ENCODE measurements around the gene CACTIN. TPM values are rescaled to one million over a fixed set of nuclear protein-coding genes. Genes with fewer than 3 reads are reported as not detected.

CACTIN gene
- total RNA-seq, 1 experiment from 2014 or later, result 18.6 TPM

DNA sequence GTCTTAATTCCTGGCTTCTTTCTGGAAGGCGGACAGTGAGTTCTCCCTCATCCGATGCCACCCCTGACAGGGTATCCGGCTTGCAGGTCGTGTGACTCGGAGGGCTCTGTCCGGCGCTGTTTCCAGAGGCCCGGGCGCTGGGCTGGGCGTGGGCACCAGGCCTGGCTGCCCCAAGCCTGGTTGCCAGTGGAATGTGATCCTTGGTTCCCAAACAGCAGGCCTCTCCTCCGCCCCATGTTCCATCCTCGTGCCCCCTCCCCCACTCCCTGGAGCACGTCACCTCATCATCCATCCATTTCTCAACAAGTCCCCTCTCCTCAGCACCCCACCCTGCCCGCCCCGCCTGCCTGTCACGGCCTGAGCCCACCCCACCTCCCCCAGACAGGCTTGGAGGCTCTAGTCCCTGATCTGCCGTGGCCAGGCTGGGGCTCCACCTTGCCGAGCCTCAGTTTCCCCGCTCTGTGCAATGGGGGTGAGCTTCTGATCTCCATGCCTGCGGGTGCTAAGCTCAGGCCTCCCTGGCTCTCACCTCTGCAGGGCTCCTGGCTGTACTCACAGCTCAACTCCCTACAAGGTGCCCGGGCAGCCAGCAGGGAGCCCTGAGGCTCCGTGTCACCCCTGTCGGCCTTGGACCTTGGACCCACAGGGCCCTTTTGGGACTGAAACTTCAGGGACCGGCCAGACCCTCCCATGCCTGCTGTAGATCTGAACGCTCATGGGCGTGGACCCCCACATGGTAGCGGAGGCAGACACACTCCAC, 22.2 kb downstream of the CACTIN start:
- H3K27me3 ChIP-seq (ENCODE audit: insufficient read depth, low read depth), result no peaks in the 10 kb centered on the region
- H3K4me3 ChIP-seq, result no peak overlapping the region
- H3K36me3 ChIP-seq (ENCODE audit: low read depth), result no peaks in the 10 kb centered on the region
- no peak overlapping the region for H3K27ac ChIP-seq
- no peak for TF ChIP-seq EZH2 (IDR thresholded peaks at IDR 0.05; ENCODE audit: low read depth)
- TF ChIP-seq, protein P1, sequence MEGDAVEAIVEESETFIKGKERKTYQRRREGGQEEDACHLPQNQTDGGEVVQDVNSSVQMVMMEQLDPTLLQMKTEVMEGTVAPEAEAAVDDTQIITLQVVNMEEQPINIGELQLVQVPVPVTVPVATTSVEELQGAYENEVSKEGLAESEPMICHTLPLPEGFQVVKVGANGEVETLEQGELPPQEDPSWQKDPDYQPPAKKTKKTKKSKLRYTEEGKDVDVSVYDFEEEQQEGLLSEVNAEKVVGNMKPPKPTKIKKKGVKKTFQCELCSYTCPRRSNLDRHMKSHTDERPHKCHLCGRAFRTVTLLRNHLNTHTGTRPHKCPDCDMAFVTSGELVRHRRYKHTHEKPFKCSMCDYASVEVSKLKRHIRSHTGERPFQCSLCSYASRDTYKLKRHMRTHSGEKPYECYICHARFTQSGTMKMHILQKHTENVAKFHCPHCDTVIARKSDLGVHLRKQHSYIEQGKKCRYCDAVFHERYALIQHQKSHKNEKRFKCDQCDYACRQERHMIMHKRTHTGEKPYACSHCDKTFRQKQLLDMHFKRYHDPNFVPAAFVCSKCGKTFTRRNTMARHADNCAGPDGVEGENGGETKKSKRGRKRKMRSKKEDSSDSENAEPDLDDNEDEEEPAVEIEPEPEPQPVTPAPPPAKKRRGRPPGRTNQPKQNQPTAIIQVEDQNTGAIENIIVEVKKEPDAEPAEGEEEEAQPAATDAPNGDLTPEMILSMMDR (conservative IDR thresholded peaks at IDR 0.05), result no peak
- no peaks in the 10 kb centered on the region for H4K20me1 ChIP-seq (ENCODE audit: insufficient read depth)
- H3K4me2 ChIP-seq, result no peak overlapping the region
- BruUV-seq (replicated peaks), result no TSS peak
- POLR2A ChIA-PET (ENCODE audit: unreplicated experiment), result no interaction called here
- no peak overlapping the region for H2AFZ ChIP-seq
- H3F3A ChIP-seq (ENCODE audit: insufficient read depth, low read depth), result 0 out of 2 replicates have a peak, but pooled peaks cover 7% of the 10 kb centered on the region
- no peak for DNase-seq
- CTCF ChIA-PET, result no interaction called here
- no peaks in the 10 kb centered on the region for H3K9me3 ChIP-seq (ENCODE audit: insufficient read depth, low read depth)
- H3K4me1 ChIP-seq (replicated peaks; ENCODE audit: insufficient read depth), result 0 out of 2 replicates have a peak, but pooled peaks cover 3% of the 10 kb centered on the region
- no peaks in the 10 kb centered on the region for H3K79me2 ChIP-seq (ENCODE audit: low read depth)
- intact Hi-C loops (cut with micrococcal nuclease; ENCODE audit: unreplicated experiment), result no loop called here
- no peaks in the 10 kb centered on the region for H3K9me2 ChIP-seq (ENCODE audit: insufficient read depth)

DNA sequence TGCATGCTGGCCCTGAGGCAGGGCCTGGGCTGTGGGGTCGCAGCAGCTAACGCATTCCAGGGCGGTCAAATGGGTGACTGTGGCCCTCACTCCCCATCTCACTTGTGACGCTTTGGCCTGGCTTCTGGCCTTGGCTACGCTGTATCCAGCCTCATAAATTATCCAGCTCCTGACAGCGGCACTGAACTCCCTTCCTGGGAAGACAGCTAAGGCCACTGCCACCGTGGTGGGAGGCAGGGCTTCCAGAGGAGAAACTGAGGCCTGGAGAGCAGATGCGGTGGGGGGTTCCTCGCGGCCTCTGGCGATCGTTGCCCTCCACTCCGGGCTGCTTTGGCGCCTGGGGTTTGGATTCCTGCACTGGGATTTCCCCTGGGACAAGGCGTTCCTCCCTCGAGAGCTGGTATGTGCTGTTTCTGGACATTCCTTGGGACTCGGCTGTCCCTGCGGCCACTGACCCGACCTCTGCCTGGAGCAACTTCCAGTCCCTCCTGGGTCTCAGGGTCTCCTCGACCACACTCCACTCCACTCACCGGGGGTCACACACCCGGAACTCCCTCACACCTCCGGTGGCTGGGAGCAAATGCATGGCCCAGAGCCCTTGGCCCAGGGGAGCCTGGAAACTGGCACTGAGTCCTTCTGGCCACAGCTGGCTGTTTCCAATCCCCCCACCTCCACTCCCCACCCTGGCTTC, 23.3 kb downstream of the CACTIN start:
- Histone ChIP-seq H3K36me3 (ENCODE audit: low read depth) (no peaks in the 10 kb centered on the region), H3K4me2 (no peak overlapping the region), H3K9me3 (ENCODE audit: insufficient read depth, low read depth) (no peaks in the 10 kb centered on the region), H3K27ac (no peak overlapping the region), H3K4me3 (no peak overlapping the region), H3K4me1 (replicated peaks; ENCODE audit: insufficient read depth) (0 out of 2 replicates have a peak, but pooled peaks cover 3% of the 10 kb centered on the region), H3K27me3 (ENCODE audit: insufficient read depth, low read depth) (no peaks in the 10 kb centered on the region), H3F3A (ENCODE audit: insufficient read depth, low read depth) (0 out of 2 replicates have a peak, but pooled peaks cover 6% of the 10 kb centered on the region), H4K20me1 (ENCODE audit: insufficient read depth) (no peaks in the 10 kb centered on the region), H3K9me2 (ENCODE audit: insufficient read depth) (no peaks in the 10 kb centered on the region), H2AFZ (no peak overlapping the region), H3K79me2 (ENCODE audit: low read depth) (no peaks in the 10 kb centered on the region)
- TF ChIP-seq, protein P1 (conservative IDR thresholded peaks at IDR 0.05), result no peak
- no peak for TF ChIP-seq EZH2 (IDR thresholded peaks at IDR 0.05; ENCODE audit: low read depth)
- no TSS peak for BruUV-seq (replicated peaks)
- ChIA-PET CTCF (interaction anchor here (0.6 kb wide), 1 partner anchor 391 kb away, joined by 6 read pairs; no protein-coding TSS in a partner anchor), POLR2A (ENCODE audit: unreplicated experiment) (no interaction called here)
- intact Hi-C loops (cut with micrococcal nuclease; ENCODE audit: unreplicated experiment), result no loop called here
- no peak for DNase-seq

DNA sequence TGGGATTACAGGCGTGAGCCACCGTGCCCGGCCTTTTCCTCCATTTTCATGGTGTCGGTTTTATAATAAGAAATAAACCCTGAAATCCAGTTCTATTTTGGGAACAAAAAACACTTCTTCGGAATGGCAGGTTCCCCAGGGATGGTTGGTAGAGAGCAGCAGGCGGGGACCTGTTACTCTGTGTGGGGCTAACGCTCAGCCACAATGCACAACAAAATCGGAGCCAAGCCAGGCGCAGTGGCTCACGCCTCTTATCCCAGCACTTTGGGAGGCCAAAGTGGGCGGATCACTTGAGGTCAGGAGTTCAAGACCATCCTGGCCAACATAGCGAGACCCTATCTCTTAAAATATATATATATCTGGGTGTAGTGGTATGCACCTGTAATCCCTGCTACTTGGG, 25.6 kb downstream of the CACTIN start:
- intact Hi-C loops (cut with micrococcal nuclease; ENCODE audit: unreplicated experiment), result no loop called here
- TF ChIP-seq EZH2 (IDR thresholded peaks at IDR 0.05; ENCODE audit: low read depth), result no peak
- TF ChIP-seq, protein P1 (conservative IDR thresholded peaks at IDR 0.05), result no peak
- no peaks in the 10 kb centered on the region for H3K27me3 ChIP-seq (ENCODE audit: insufficient read depth, low read depth)
- H3K79me2 ChIP-seq (ENCODE audit: low read depth), result no peaks in the 10 kb centered on the region
- no peak for DNase-seq
- H3K9me3 ChIP-seq (ENCODE audit: insufficient read depth, low read depth), result no peaks in the 10 kb centered on the region
- no peak overlapping the region for H3K4me2 ChIP-seq
- BruUV-seq (replicated peaks), result no TSS peak
- H3K27ac ChIP-seq, result no peak overlapping the region
- no peak overlapping the region for H2AFZ ChIP-seq
- H3K4me3 ChIP-seq, result no peak overlapping the region
- H3F3A ChIP-seq (ENCODE audit: insufficient read depth, low read depth), result no peaks in the 10 kb centered on the region
- POLR2A ChIA-PET (ENCODE audit: unreplicated experiment), result no interaction called here
- H3K4me1 ChIP-seq (replicated peaks; ENCODE audit: insufficient read depth), result 0 out of 2 replicates have a peak, but pooled peaks cover 1% of the 10 kb centered on the region
- H3K9me2 ChIP-seq (ENCODE audit: insufficient read depth), result no peaks in the 10 kb centered on the region
- no peaks in the 10 kb centered on the region for H4K20me1 ChIP-seq (ENCODE audit: insufficient read depth)
- no peaks in the 10 kb centered on the region for H3K36me3 ChIP-seq (ENCODE audit: low read depth)
- CTCF ChIA-PET, result no interaction called here
